Skeletal muscle tissue (tissue), 4 donors: Measurements from ENCODE around the gene DUSP7. TPM values are rescaled to one million over a fixed set of nuclear protein-coding genes. Genes with fewer than 3 reads are reported as not detected.

Experiments used
- H3K27ac ChIP-seq: one replicate; pipeline ENCODE4 v1.7.0; 2013; ENCODE audit warnings: mild to moderate bottlenecking, low read depth, low read length, inconsistent platforms
- H3K27me3 ChIP-seq, 3 donors: one replicate each; pipeline ENCODE4 v1.7.0; 2013; ENCODE audit warnings: low read length in 3 of 3; ENCODE audit not compliant: control insufficient read depth in 3 of 3, insufficient read depth in 3 of 3
- H3K36me3 ChIP-seq, 3 donors: one replicate each; pipeline ENCODE4 v1.7.0; 2013; ENCODE audit warnings: low read length in 3 of 3; ENCODE audit not compliant: control insufficient read depth in 3 of 3, insufficient read depth in 3 of 3
- H3K4me1 ChIP-seq, 3 donors: one replicate each; pipeline ENCODE4 v1.7.0; 2013; ENCODE audit warnings: low read length in 3 of 3, mild to moderate bottlenecking in 3 of 3; ENCODE audit not compliant: control insufficient read depth in 3 of 3, insufficient read depth in 3 of 3
- H3K4me3 ChIP-seq, 3 donors: one replicate each; pipeline ENCODE4 v1.7.0; 2013; ENCODE audit warnings: low read length in 3 of 3
- H3K9ac ChIP-seq, 3 donors: one replicate each; pipeline ENCODE4 v1.7.0; 2013; ENCODE audit warnings: low read length in 3 of 3, mild to moderate bottlenecking in 3 of 3, moderate library complexity in 2 of 3, low read depth in 1 of 3
- H3K9me3 ChIP-seq, 3 donors: one replicate each; pipeline ENCODE4 v1.7.0; 2013; ENCODE audit warnings: low read length in 3 of 3; ENCODE audit not compliant: control insufficient read depth in 3 of 3
- total RNA-seq: library from RNA; depleted of rRNA; stranded (reverse); fragments of >200 nt; gene quantifications from one replicate; pipeline ENCODE4 v1.2.3, GENCODE V29; 2014
- donor health status: Osteomylitis.

The DUSP7 gene
- total RNA-seq, 1 donor from 2014 or later = 5.2 TPM

GRCh38 chr3:52023101-52023770 is 33.1 kb downstream of the DUSP7 start:
- H3K9ac ChIP-seq = peak overlapping the region; percentile 75 to 89 (median 80)
- H3K4me1 ChIP-seq = peaks cover 79 to 87% (median 85%) of the 10 kb centered on the region in 3 donors
- peak overlapping the region; percentile 95 for H3K27ac ChIP-seq
- H3K36me3 ChIP-seq = no peaks in the 10 kb centered on the region
- peak overlapping the region; percentile 77 to 89 (median 81) for H3K4me3 ChIP-seq
- H3K27me3 ChIP-seq = no peaks in the 10 kb centered on the region
- H3K9me3 ChIP-seq = no peaks in the 10 kb centered on the region

- Histone ChIP-seq H3K27me3 (no peaks in the 10 kb centered on the region), H3K9me3 (no peaks in the 10 kb centered on the region), H3K27ac (peak overlapping the region; percentile 95), H3K4me3 (peak overlapping the region; percentile 77 to 89 (median 81)), H3K4me1 (peaks cover 83 to 90% (median 88%) of the 10 kb centered on the region in 3 donors), H3K9ac (peak overlapping the region; percentile 75 to 89 (median 80)), H3K36me3 (no peaks in the 10 kb centered on the region)
Measured at GRCh38 chr3:52022323-52023100, 33.9 kb downstream of the DUSP7 start.

GRCh38 chr3:52021489-52022268 is 34.7 kb downstream of the DUSP7 start:
- H3K4me3 ChIP-seq = peak overlapping the region in 2 of 3 donors; percentile 77 to 89
- H3K9ac ChIP-seq = peak overlapping the region; percentile 54 to 89 (median 80)
- H3K27ac ChIP-seq = peak overlapping the region; percentile 95
- no peaks in the 10 kb centered on the region for H3K9me3 ChIP-seq
- no peaks in the 10 kb centered on the region for H3K36me3 ChIP-seq
- H3K27me3 ChIP-seq = no peaks in the 10 kb centered on the region
- H3K4me1 ChIP-seq = peaks cover 91 to 99% (median 94%) of the 10 kb centered on the region in 3 donors

- H3K9me3 ChIP-seq = no peaks in the 10 kb centered on the region
- H3K27ac ChIP-seq = peak overlapping the region; percentile 95
- H3K4me1 ChIP-seq = peaks cover 92 to 99% (median 95%) of the 10 kb centered on the region in 3 donors
- peak overlapping the region in 2 of 3 donors; percentile 36 to 89 for H3K9ac ChIP-seq
- no peaks in the 10 kb centered on the region for H3K27me3 ChIP-seq
- no peak overlapping the region for H3K4me3 ChIP-seq
- no peaks in the 10 kb centered on the region for H3K36me3 ChIP-seq
Measured at GRCh38 chr3:52020796-52021195, 35.6 kb downstream of the DUSP7 start.

GRCh38 chr3:52019352-52020080 is 36.9 kb downstream of the DUSP7 start:
- H3K27ac ChIP-seq = peak overlapping the region; percentile 95
- H3K36me3 ChIP-seq = no peaks in the 10 kb centered on the region
- peaks cover 80 to 99% (median 95%) of the 10 kb centered on the region in 3 donors for H3K4me1 ChIP-seq

GRCh38 chr3:52018319-52019000 is 37.9 kb downstream of the DUSP7 start:
- H3K4me1 ChIP-seq = peaks cover 74 to 99% (median 95%) of the 10 kb centered on the region in 3 donors
- H3K9ac ChIP-seq = peak overlapping the region in 2 of 3 donors; percentile 61 to 89
- H3K27ac ChIP-seq = peak overlapping the region; percentile 95
- H3K36me3 ChIP-seq = no peaks in the 10 kb centered on the region
- no peaks in the 10 kb centered on the region for H3K9me3 ChIP-seq
- H3K27me3 ChIP-seq = no peaks in the 10 kb centered on the region
- no peak overlapping the region for H3K4me3 ChIP-seq

More at GRCh38 chr3:52019352-52020080, 36.9 kb downstream of the DUSP7 start:
- Histone ChIP-seq H3K9ac (peak overlapping the region; percentile 62 to 89 (median 70)), H3K4me3 (peak overlapping the region; percentile 7 to 45 (median 13)), H3K9me3 (no peaks in the 10 kb centered on the region), H3K27me3 (no peaks in the 10 kb centered on the region)

GRCh38 chr3:52017586-52017985 is 38.8 kb downstream of the DUSP7 start:
- peak overlapping the region; percentile 95 for H3K27ac ChIP-seq
- H3K9ac ChIP-seq = peak overlapping the region; percentile 23 to 71 (median 59)
- H3K36me3 ChIP-seq = no peaks in the 10 kb centered on the region
- no peaks in the 10 kb centered on the region for H3K9me3 ChIP-seq
- peak overlapping the region in 2 of 3 donors; percentile 1 to 6 for H3K4me3 ChIP-seq
- peaks cover 75 to 99% (median 95%) of the 10 kb centered on the region in 3 donors for H3K4me1 ChIP-seq
- H3K27me3 ChIP-seq = no peaks in the 10 kb centered on the region

GRCh38 chr3:52015438-52016228 is 40.7 kb downstream of the DUSP7 start:
- H3K4me3 ChIP-seq = no peak overlapping the region
- peaks cover 63 to 87% (median 83%) of the 10 kb centered on the region in 3 donors for H3K4me1 ChIP-seq
- no peaks in the 10 kb centered on the region for H3K27me3 ChIP-seq
- H3K27ac ChIP-seq = no peak overlapping the region
- peak overlapping the region in 2 of 3 donors; percentile 40 to 43 for H3K9ac ChIP-seq
- H3K36me3 ChIP-seq = no peaks in the 10 kb centered on the region
- H3K9me3 ChIP-seq = no peaks in the 10 kb centered on the region
